Smooth muscle cell (in vitro differentiated cells): ENCODE measurements around the gene MMP3. TPM values are rescaled to one million over a fixed set of nuclear protein-coding genes. Genes with fewer than 3 reads are reported as not detected.

ENCODE experiments used
- DNase-seq: peaks from one replicate; lab custom pipeline; 2025; ENCODE audit not compliant: unreplicated experiment; lab: John Stamatoyannopoulos, UW
- H2AFZ ChIP-seq: fragments of 200-600 bp; sonication (generic); 2 replicates; pipeline ENCODE4 v1.6.0; 2016; ENCODE audit warnings: antibody characterized with exemption, low read depth, mild to moderate bottlenecking
- H3F3A ChIP-seq: fragments of 200-600 bp; sonication (generic); 2 replicates; pipeline ENCODE4 v1.6.0; 2017; ENCODE audit warnings: antibody characterized with exemption, low read depth
- H3K27ac ChIP-seq: fragments of 200-600 bp; sonication (generic); 2 replicates; pipeline ENCODE4 v1.5.1; 2016; ENCODE audit warnings: low read depth, mild to moderate bottlenecking
- H3K27me3 ChIP-seq: fragments of 200-600 bp; sonication (generic); 2 replicates; pipeline ENCODE4 v1.6.1; 2016; ENCODE audit warnings: low read depth, mild to moderate bottlenecking
- H3K36me3 ChIP-seq: fragments of 200-600 bp; sonication (generic); 2 replicates; pipeline ENCODE4 v1.5.1; 2016; ENCODE audit warnings: low read depth
- H3K4me1 ChIP-seq: fragments of 200-600 bp; sonication (generic); 2 replicates; pipeline ENCODE4 v1.5.1; 2016; ENCODE audit warnings: low read depth
- H3K4me2 ChIP-seq: fragments of 200-600 bp; sonication (generic); 2 replicates; pipeline ENCODE4 v1.6.0; 2016; ENCODE audit warnings: mild to moderate bottlenecking
- H3K4me3 ChIP-seq: fragments of 200-600 bp; sonication (generic); 2 replicates; pipeline ENCODE4 v1.5.1; 2016; ENCODE audit warnings: mild to moderate bottlenecking
- H3K79me2 ChIP-seq: fragments of 200-600 bp; sonication (generic); 2 replicates; pipeline ENCODE4 v1.6.0; 2016; ENCODE audit warnings: low read depth, mild to moderate bottlenecking
- H3K9ac ChIP-seq: fragments of 200-600 bp; sonication (generic); 2 replicates; pipeline ENCODE4 v1.6.0; 2016; ENCODE audit warnings: low read depth
- H3K9me3 ChIP-seq: fragments of 200-600 bp; sonication (generic); replicated peaks from 2 replicates; pipeline ENCODE4 v1.5.1; 2016; ENCODE audit warnings: low read depth
- H4K20me1 ChIP-seq: fragments of 200-600 bp; sonication (generic); 2 replicates; pipeline ENCODE4 v1.6.0; 2016; ENCODE audit warnings: low read depth
- WGBS: methylation state at CpG from one replicate; pipeline ENCODE4 v1.1.7; 2016; ENCODE audit warnings: low lambda C conversion rate; 5-methylcytosine and 5-hydroxymethylcytosine counted together
- polyA plus RNA-seq: library from polyadenylated mRNA; unstranded; fragments of >200 nt; fragmentation: Nextera tagmentation; extraction: Ambion mirVana; gene quantifications from 2 replicates; pipeline ENCODE4 v1.2.1, GENCODE V29; 2016
- total RNA-seq: library from RNA; depleted of rRNA; stranded (reverse); fragments of >200 nt; gene quantifications from 2 replicates; pipeline ENCODE4 v1.2.3, GENCODE V29; 2014
- TF ChIP-seq, protein P1 (sequence below): fragments of 200-600 bp; sonication (generic); IDR thresholded peaks from 2 replicates; pipeline ENCODE4 v1.5.1; 2017; ENCODE audit warnings: borderline replicate concordance, mild to moderate bottlenecking, antibody characterized with exemption; ENCODE audit not compliant: insufficient read depth, poor library complexity, severe bottlenecking

The MMP3 gene
- total and polyA plus RNA-seq, 2 experiments from 2014 or later, result 2.0 to 4.3 TPM

DNA sequence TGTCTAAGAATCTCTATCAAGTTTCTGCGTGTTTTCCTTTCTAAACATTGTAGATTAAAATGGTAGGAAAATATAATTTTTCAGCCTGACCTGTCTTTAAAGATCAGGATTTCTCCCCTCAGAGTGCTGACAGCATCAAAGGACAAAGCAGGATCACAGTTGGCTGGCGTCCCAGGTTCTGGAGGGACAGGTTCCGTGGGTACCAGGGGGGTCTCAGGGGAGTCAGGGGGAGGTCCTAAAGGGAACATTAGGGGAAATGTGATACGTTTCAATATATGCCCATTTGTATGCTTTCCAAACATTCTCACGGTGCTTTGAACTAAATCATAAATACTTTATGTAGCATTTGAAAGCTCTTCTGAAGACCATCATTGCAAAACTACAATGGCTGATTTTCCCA is 3.4 kb downstream of the MMP3 start:
- no peaks in the 10 kb centered on the region for H4K20me1 ChIP-seq
- H3K4me2 ChIP-seq, result no peak overlapping the region
- WGBS, result 88% methylated on average over 5 of the region's 5 CpGs
- H3K27me3 ChIP-seq, result no peaks in the 10 kb centered on the region
- no peaks in the 10 kb centered on the region for H3K79me2 ChIP-seq
- H3K9me3 ChIP-seq, result no peaks in the 10 kb centered on the region
- H3K36me3 ChIP-seq, result no peaks in the 10 kb centered on the region
- H3F3A ChIP-seq, result no peaks in the 10 kb centered on the region
- no peak overlapping the region for H2AFZ ChIP-seq
- DNase-seq, result no peak
- no peak overlapping the region for H3K4me3 ChIP-seq
- H3K4me1 ChIP-seq, result no peaks in the 10 kb centered on the region
- H3K27ac ChIP-seq, result no peak overlapping the region
- TF ChIP-seq, protein P1, sequence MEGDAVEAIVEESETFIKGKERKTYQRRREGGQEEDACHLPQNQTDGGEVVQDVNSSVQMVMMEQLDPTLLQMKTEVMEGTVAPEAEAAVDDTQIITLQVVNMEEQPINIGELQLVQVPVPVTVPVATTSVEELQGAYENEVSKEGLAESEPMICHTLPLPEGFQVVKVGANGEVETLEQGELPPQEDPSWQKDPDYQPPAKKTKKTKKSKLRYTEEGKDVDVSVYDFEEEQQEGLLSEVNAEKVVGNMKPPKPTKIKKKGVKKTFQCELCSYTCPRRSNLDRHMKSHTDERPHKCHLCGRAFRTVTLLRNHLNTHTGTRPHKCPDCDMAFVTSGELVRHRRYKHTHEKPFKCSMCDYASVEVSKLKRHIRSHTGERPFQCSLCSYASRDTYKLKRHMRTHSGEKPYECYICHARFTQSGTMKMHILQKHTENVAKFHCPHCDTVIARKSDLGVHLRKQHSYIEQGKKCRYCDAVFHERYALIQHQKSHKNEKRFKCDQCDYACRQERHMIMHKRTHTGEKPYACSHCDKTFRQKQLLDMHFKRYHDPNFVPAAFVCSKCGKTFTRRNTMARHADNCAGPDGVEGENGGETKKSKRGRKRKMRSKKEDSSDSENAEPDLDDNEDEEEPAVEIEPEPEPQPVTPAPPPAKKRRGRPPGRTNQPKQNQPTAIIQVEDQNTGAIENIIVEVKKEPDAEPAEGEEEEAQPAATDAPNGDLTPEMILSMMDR, result no peak
- no peak overlapping the region for H3K9ac ChIP-seq

DNA sequence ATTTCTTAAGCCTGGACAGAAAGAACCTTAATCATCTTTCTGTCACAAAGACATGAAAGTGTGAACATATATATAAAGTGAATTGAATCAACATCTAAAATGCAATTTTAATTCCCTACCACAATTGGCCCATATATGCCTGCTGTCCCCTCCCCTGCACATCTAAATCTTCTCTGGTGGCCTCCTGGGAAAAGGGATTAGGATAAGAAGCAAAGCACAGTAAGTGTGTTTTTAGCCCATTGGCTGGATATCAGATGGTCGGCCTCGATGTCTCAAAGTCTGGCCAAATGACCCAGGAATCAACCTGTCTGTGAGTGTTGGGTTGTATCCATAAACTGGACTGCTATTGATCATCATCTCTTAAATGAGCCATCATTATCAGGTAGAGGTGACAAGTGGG is 5.8 kb downstream of the MMP3 start:
- Histone ChIP-seq H3K4me3 (no peak overlapping the region), H3K9me3 (no peaks in the 10 kb centered on the region), H3K36me3 (no peaks in the 10 kb centered on the region), H2AFZ (no peak overlapping the region), H3K27me3 (no peaks in the 10 kb centered on the region), H3K4me1 (no peaks in the 10 kb centered on the region), H3F3A (no peaks in the 10 kb centered on the region), H4K20me1 (no peaks in the 10 kb centered on the region), H3K79me2 (no peaks in the 10 kb centered on the region), H3K9ac (no peak overlapping the region), H3K4me2 (no peak overlapping the region), H3K27ac (no peak overlapping the region)
- TF ChIP-seq, protein P1, result no peak
- no peak for DNase-seq
- WGBS, result 99% methylated on average over 2 of the region's 2 CpGs

DNA sequence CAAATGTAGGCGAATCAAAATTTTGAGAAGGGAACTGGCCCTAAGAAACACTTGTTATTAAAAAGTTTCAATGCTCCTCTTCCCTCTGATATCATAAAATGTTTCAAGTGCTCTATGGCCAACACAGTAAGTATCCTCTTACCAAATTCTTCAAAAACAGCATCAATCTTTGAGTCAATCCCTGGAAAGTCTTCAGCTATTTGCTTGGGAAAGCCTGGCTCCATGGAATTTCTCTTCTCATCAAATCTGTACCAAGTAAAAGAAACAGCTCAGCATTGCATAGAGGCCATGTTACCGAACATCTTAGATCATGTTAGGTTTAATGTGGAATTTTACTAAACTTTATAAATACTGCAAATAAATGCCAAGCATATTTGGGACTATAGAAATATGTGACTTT is 6.3 kb downstream of the MMP3 start:
- 92% methylated on average over 2 of the region's 2 CpGs for WGBS
- Histone ChIP-seq H3K27ac (no peak overlapping the region), H3K4me2 (no peak overlapping the region), H3K4me1 (no peaks in the 10 kb centered on the region), H3F3A (no peaks in the 10 kb centered on the region), H3K9me3 (no peaks in the 10 kb centered on the region), H3K9ac (no peak overlapping the region), H4K20me1 (no peaks in the 10 kb centered on the region), H3K27me3 (no peaks in the 10 kb centered on the region), H3K79me2 (no peaks in the 10 kb centered on the region), H3K36me3 (no peaks in the 10 kb centered on the region), H2AFZ (no peak overlapping the region), H3K4me3 (no peak overlapping the region)
- no peak for DNase-seq
- TF ChIP-seq, protein P1, result no peak

DNA sequence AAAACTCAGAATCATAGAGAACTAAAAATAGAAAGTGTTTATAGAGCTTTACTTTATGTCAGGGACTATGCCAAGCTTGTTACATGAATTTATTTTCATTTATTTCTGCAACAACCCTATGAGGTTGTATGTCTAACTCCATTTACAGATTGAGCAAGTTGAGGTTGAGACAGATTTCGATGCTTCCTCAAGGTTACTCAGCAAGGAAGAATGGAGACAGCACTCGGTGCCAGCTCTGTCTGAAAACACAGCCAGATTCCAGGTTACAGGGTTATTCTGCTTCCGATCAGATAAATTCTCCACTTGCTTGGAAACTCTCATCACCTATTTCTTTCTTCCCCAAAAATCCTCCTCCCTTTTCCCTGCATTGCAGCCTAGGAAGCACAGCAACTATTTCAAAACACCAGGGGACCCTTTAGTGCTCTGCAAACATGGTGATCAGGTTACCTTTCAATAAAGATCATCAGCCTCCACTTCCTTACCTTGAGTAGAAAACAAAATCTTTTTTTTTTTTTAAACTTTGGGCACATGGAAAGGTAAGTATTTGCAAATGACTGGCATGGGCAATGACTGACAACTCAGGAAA is 7.0 kb downstream of the MMP3 start:
- Histone ChIP-seq H3K27me3 (no peaks in the 10 kb centered on the region), H3K9ac (no peak overlapping the region), H3K4me1 (no peaks in the 10 kb centered on the region), H3F3A (no peaks in the 10 kb centered on the region), H3K9me3 (no peaks in the 10 kb centered on the region), H3K4me3 (no peak overlapping the region), H2AFZ (no peak overlapping the region), H3K27ac (no peak overlapping the region), H3K79me2 (no peaks in the 10 kb centered on the region), H3K4me2 (no peak overlapping the region), H3K36me3 (no peaks in the 10 kb centered on the region), H4K20me1 (no peaks in the 10 kb centered on the region)
- DNase-seq, result no peak
- TF ChIP-seq, protein P1, result no peak
- WGBS, result 57% methylated on average over 3 of the region's 3 CpGs
